GM12865 (cell line): Measurements from ENCODE around the gene SPATA3.
"Not testable (repeated sequence)": the region's sequence is repeated elsewhere in the genome, so short reads cannot be mapped to it uniquely, and the experiment has no call there.

Experiments
- DNase-seq: peaks from one replicate; pipeline ENCODE4 v3.0.0; 2010; ENCODE audit warnings: low read depth
- H3K4me3 ChIP-seq: 2 replicates; pipeline ENCODE4 v1.5.1; 2011; ENCODE audit warnings: mild to moderate bottlenecking, low read depth, low read length, control low read depth
- CTCF ChIP-seq: IDR thresholded peaks from 2 replicates; pipeline ENCODE4 v1.5.1; 2011; ENCODE audit warnings: low read length, control low read depth, low read depth, inconsistent platforms; ENCODE audit not compliant: insufficient read depth; ENCODE audit errors: missing control alignments

Gene SPATA3

GRCh38 chr2:231002641-231003040, 6.7 kb downstream of the SPATA3 start:
- no peak overlapping the region for H3K4me3 ChIP-seq
- no peak for DNase-seq

GRCh38 chr2:231003186-231003585, 7.3 kb downstream of the SPATA3 start:
- no peak for TF ChIP-seq CTCF
- DNase-seq: no peak
- H3K4me3 ChIP-seq: no peak overlapping the region

More at GRCh38 chr2:231002641-231003040, 6.7 kb downstream of the SPATA3 start:
- no peak for TF ChIP-seq CTCF

- H3K4me3 ChIP-seq, DNase-seq: not testable (repeated sequence)
These were observed 9.0 kb downstream of the SPATA3 start for GRCh38 chr2:231004930-231005329.

- no peak for DNase-seq
- H3K4me3 ChIP-seq: no peak overlapping the region
- no peak for TF ChIP-seq CTCF
These were observed 11.6 kb downstream of the SPATA3 start for GRCh38 chr2:231007286-231008098.

GRCh38 chr2:231008131-231008530, 12.2 kb downstream of the SPATA3 start:
- no peak for TF ChIP-seq CTCF
- DNase-seq: no peak
- H3K4me3 ChIP-seq: no peak overlapping the region

- TF ChIP-seq CTCF: no peak
- no peak overlapping the region for H3K4me3 ChIP-seq
- no peak for DNase-seq
These were observed 13.5 kb downstream of the SPATA3 start for GRCh38 chr2:231009236-231009919.

- TF ChIP-seq CTCF: no peak
- DNase-seq: no peak
- no peak overlapping the region for H3K4me3 ChIP-seq
These were observed 14.3 kb downstream of the SPATA3 start for GRCh38 chr2:231010201-231010730.
